KMS-11 (cell line): ENCODE data around the gene RAB31.
A peak's percentile ranks its signal among the peaks of the same experiment; 100 is the strongest.

Experiments used
- H2AFZ ChIP-seq: fragments of 200-600 bp; sonication (generic); 2 replicates; pipeline ENCODE4 v1.6.1; 2016; ENCODE audit warnings: antibody characterized with exemption, mixed run types, low read depth
- H3K27ac ChIP-seq: fragments of 200-600 bp; sonication (generic); 2 replicates; pipeline ENCODE4 v1.6.1; 2016; ENCODE audit warnings: mild to moderate bottlenecking, mixed run types
- H3K27me3 ChIP-seq: fragments of 200-600 bp; sonication (generic); 2 replicates; pipeline ENCODE4 v1.6.1; 2017; ENCODE audit warnings: mild to moderate bottlenecking, low read depth, mixed run types, moderate library complexity; ENCODE audit not compliant: insufficient read depth
- H3K36me3 ChIP-seq: fragments of 200-600 bp; sonication (generic); 2 replicates; pipeline ENCODE4 v1.6.1; 2017; ENCODE audit warnings: mild to moderate bottlenecking, mixed run types; ENCODE audit not compliant: insufficient read depth
- H3K4me1 ChIP-seq: fragments of 200-600 bp; sonication (generic); 2 replicates; pipeline ENCODE4 v1.6.1; 2016; ENCODE audit warnings: mild to moderate bottlenecking, low read depth, mixed run types; ENCODE audit not compliant: poor library complexity, severe bottlenecking
- H3K4me2 ChIP-seq: fragments of 200-600 bp; sonication (generic); 2 replicates; pipeline ENCODE4 v1.7.0; 2016; ENCODE audit warnings: mild to moderate bottlenecking, mixed run types
- H3K4me3 ChIP-seq: fragments of 200-600 bp; sonication (generic); IDR thresholded peaks from 2 replicates; pipeline ENCODE4 v1.6.1; 2017; ENCODE audit warnings: low read depth, low read length, mixed read lengths; ENCODE audit not compliant: insufficient read depth
- H3K79me2 ChIP-seq: fragments of 200-600 bp; sonication (generic); 2 replicates; pipeline ENCODE4 v1.6.1; 2016; ENCODE audit warnings: low read depth, mixed run types; ENCODE audit not compliant: insufficient read depth
- H3K9ac ChIP-seq: fragments of 200-600 bp; sonication (generic); 2 replicates; pipeline ENCODE4 v1.6.1; 2016; ENCODE audit warnings: mild to moderate bottlenecking, mixed run types
- H4K20me1 ChIP-seq: fragments of 200-600 bp; sonication (generic); 2 replicates; pipeline ENCODE4 v1.6.1; 2016; ENCODE audit warnings: mild to moderate bottlenecking, mixed run types; ENCODE audit not compliant: insufficient read depth
- TF ChIP-seq, protein P1 (sequence below): fragments of 200-600 bp; sonication (generic); conservative IDR thresholded peaks from 2 replicates; pipeline ENCODE4 v1.6.1; 2017; ENCODE audit warnings: low read depth, mild to moderate bottlenecking, antibody characterized with exemption, low read length, moderate library complexity, mixed read lengths

Gene RAB31

DNA sequence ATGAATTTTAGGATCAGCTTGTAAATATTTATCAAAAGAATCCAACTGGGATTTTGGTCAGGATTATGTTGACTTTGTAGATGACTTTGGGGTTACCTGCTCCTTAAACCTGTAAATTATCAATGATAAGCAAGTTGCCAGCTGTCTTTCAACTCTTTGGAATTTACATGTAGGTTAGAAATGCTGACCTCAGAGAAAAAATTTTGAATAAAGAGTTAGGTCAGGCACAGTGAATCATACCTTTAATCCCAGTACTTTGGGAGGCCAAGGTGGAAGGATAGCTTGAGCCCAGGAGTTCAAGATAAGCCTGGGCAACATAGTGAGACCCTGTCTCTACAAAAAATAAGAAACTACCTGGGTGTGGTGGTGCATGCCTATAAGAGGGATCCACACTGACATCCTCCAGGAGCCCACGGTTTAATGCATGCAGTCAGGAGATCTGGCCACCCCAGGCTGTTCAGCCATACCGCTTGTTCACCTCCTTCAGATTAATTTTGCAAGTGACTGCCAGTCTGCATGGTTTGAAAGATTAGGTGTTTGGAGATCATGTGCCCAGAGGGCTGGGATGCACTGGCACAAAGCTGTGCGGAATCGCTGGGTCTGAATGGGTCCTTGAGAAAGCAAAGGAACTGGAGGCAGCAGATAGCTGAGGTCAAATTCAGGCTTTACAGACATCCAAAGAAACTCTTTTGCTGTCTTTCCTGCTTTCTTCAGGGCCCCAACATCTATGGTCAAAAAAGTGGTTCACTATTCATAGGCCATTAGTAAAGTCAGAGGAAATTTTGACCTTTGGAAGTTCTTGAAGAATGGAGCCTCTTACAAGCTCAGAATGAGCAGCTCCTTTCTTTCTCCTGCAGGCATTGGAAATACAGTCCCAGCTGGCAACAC lies 94.3 kb downstream of the RAB31 start:
- H3K4me1 ChIP-seq = peaks cover 32% of the 10 kb centered on the region
- H3K36me3 ChIP-seq = no peaks in the 10 kb centered on the region
- no peaks in the 10 kb centered on the region for H3K79me2 ChIP-seq
- TF ChIP-seq, protein P1, sequence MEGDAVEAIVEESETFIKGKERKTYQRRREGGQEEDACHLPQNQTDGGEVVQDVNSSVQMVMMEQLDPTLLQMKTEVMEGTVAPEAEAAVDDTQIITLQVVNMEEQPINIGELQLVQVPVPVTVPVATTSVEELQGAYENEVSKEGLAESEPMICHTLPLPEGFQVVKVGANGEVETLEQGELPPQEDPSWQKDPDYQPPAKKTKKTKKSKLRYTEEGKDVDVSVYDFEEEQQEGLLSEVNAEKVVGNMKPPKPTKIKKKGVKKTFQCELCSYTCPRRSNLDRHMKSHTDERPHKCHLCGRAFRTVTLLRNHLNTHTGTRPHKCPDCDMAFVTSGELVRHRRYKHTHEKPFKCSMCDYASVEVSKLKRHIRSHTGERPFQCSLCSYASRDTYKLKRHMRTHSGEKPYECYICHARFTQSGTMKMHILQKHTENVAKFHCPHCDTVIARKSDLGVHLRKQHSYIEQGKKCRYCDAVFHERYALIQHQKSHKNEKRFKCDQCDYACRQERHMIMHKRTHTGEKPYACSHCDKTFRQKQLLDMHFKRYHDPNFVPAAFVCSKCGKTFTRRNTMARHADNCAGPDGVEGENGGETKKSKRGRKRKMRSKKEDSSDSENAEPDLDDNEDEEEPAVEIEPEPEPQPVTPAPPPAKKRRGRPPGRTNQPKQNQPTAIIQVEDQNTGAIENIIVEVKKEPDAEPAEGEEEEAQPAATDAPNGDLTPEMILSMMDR = no peak
- H4K20me1 ChIP-seq = no peaks in the 10 kb centered on the region
- H3K4me3 ChIP-seq = no peak overlapping the region
- no peak overlapping the region for H3K9ac ChIP-seq
- no peak overlapping the region for H3K27ac ChIP-seq
- H2AFZ ChIP-seq = no peak overlapping the region
- no peaks in the 10 kb centered on the region for H3K27me3 ChIP-seq
- no peak overlapping the region for H3K4me2 ChIP-seq

DNA sequence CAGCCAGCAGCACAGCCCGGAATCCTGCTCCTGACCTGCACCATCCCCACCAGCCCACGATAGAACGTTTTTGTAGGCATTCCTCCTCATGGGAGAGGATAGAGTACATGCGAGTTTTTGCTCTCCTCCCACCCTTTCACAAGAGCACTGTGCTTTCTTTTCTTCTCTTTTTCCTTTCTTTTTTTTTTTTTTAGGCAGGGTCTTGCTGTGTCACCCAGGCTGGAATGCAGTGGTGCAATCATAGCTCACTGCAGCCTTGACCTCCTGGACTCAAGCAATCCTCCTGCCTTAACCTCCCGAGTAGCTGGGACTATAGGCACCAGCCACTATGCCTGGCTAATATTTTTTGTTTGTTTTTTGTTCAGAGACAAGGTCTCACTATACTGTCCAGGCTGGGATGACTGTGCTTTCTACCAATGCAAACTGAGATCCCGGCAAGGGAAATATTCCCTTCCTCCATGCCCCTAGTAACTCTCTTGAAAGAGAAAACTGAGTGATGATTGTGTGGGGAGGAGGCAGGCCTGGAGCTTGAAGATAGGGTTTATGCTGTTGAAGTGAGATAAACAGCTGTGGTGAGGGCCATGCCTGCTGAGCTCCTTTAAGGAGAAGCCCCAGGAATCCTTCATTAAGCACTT lies 95.1 kb downstream of the RAB31 start:
- peak overlapping the region; percentile 53; the same call in 1 of the 2 replicates for H2AFZ ChIP-seq
- H3K4me3 ChIP-seq = no peak overlapping the region
- peaks cover 32% of the 10 kb centered on the region for H3K4me1 ChIP-seq
- no peaks in the 10 kb centered on the region for H3K27me3 ChIP-seq
- no peaks in the 10 kb centered on the region for H4K20me1 ChIP-seq
- H3K27ac ChIP-seq = peak overlapping the region; percentile 69; the same call in 1 of the 2 replicates
- H3K36me3 ChIP-seq = no peaks in the 10 kb centered on the region
- peak overlapping the region; percentile 94 for H3K4me2 ChIP-seq
- H3K9ac ChIP-seq = peak overlapping the region; percentile 33; the same call in 1 of the 2 replicates
- H3K79me2 ChIP-seq = no peaks in the 10 kb centered on the region
- TF ChIP-seq, protein P1 = no peak

GRCh38 chr18:9803698-9804516 lies 95.8 kb downstream of the RAB31 start:
- Histone ChIP-seq H3K36me3 (no peaks in the 10 kb centered on the region), H3K79me2 (no peaks in the 10 kb centered on the region), H4K20me1 (no peaks in the 10 kb centered on the region), H3K4me3 (no peak overlapping the region), H3K4me2 (peak overlapping the region; percentile 94), H3K9ac (peak overlapping the region; percentile 33; the same call in 1 of the 2 replicates), H3K27me3 (no peaks in the 10 kb centered on the region), H3K4me1 (peaks cover 32% of the 10 kb centered on the region), H2AFZ (peak overlapping the region; percentile 53; the same call in 1 of the 2 replicates), H3K27ac (peak overlapping the region; percentile 69)
- TF ChIP-seq, protein P1 = no peak

DNA sequence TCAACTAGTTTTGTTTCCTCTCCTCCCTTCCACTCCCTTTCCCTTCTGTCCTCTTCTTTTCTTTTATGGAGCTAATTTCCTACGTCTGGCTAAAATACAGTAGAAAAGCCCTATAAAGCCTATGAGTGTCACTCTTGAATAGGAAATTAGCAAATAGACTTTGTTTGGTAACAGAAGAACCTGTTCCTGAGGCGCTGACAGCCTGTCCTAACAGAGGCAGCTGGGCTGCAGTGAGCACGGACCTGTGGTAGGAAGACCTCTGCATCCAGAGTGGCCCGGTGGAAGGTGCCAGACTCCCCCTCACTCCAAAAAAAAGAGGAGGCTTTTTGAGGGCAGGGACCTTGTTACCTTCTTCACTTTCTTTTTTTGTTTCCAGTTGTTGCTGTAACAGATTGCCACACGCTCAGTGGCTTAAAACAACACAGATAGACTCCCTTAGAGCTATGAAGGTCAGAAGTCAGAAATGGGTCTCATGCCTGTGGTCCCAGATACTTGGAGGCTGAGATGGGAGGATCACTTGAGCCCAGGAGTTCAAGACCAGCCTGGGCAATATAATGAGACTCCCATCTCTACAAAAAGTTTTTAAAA lies 96.5 kb downstream of the RAB31 start:
- Histone ChIP-seq H3K4me3 (no peak overlapping the region), H3K27ac (peak overlapping the region; percentile 69), H3K79me2 (no peaks in the 10 kb centered on the region), H3K27me3 (no peaks in the 10 kb centered on the region), H3K36me3 (no peaks in the 10 kb centered on the region), H3K9ac (peak overlapping the region; percentile 33; the same call in 1 of the 2 replicates), H3K4me2 (peak overlapping the region; percentile 94), H3K4me1 (peaks cover 32% of the 10 kb centered on the region), H4K20me1 (no peaks in the 10 kb centered on the region), H2AFZ (peak overlapping the region; percentile 53; the same call in 1 of the 2 replicates)
- TF ChIP-seq, protein P1 = no peak
